Trophoblast cell (in vitro differentiated cells and primary cell): ENCODE data around the gene FAR1.

ENCODE experiments used
- DNase-seq, 2 donors: peaks; one replicate each; pipeline ENCODE4 v3.0.0-alpha.2; 2016
- H2AFZ ChIP-seq: 2 replicates; pipeline ENCODE4 v1.6.1; 2013; ENCODE audit warnings: low read length, moderate library complexity, mild to moderate bottlenecking; ENCODE audit not compliant: insufficient read depth, poor library complexity
- H2AK5ac ChIP-seq: 2 replicates; pipeline ENCODE4 v1.6.1; 2013; ENCODE audit warnings: mild to moderate bottlenecking, low read length
- H2BK120ac ChIP-seq: 2 replicates; pipeline ENCODE4 v1.6.1; 2013; ENCODE audit warnings: low read length, mild to moderate bottlenecking, moderate library complexity; ENCODE audit not compliant: insufficient read depth, poor library complexity
- H2BK12ac ChIP-seq: 2 replicates; pipeline ENCODE4 v1.6.1; 2013; ENCODE audit warnings: mild to moderate bottlenecking, low read length, moderate library complexity
- H2BK5ac ChIP-seq: 2 replicates; pipeline ENCODE4 v1.6.1; 2013; ENCODE audit warnings: low read length, low read depth, moderate library complexity, mild to moderate bottlenecking; ENCODE audit not compliant: poor library complexity
- H3K14ac ChIP-seq: 2 replicates; pipeline ENCODE4 v1.6.1; 2013; ENCODE audit warnings: mild to moderate bottlenecking, low read length
- H3K18ac ChIP-seq: 2 replicates; pipeline ENCODE4 v1.6.1; 2013; ENCODE audit warnings: mild to moderate bottlenecking, low read length
- H3K23ac ChIP-seq: 2 replicates; pipeline ENCODE4 v1.6.1; 2013; ENCODE audit warnings: low read length
- H3K27ac ChIP-seq: 2 replicates; pipeline ENCODE4 v1.5.1; 2013; ENCODE audit warnings: low read depth, mild to moderate bottlenecking, inconsistent platforms, low read length, moderate library complexity
- H3K27me3 ChIP-seq: 2 replicates; pipeline ENCODE4 v1.6.1; 2013; ENCODE audit warnings: inconsistent platforms, mild to moderate bottlenecking, low read length, moderate library complexity; ENCODE audit not compliant: insufficient read depth
- H3K36me3 ChIP-seq, 2 experiments: 1 replicate in 1 of 2; 2 replicates in 1 of 2; pipeline ENCODE4 v1.6.1; 2013; ENCODE audit warnings: low read length in 2 of 2, mild to moderate bottlenecking in 2 of 2, moderate library complexity in 1 of 2; ENCODE audit not compliant: insufficient read depth in 2 of 2, control insufficient read depth in 1 of 2
- H3K4ac ChIP-seq: 2 replicates; pipeline ENCODE4 v1.6.1; 2013; ENCODE audit warnings: low read depth, mild to moderate bottlenecking, low read length, moderate library complexity
- H3K4me1 ChIP-seq, 2 experiments: 1 replicate in 1 of 2; 2 replicates in 1 of 2; pipeline ENCODE4 v1.6.1; 2013; ENCODE audit warnings: low read length in 2 of 2, mild to moderate bottlenecking in 2 of 2, moderate library complexity in 1 of 2; ENCODE audit not compliant: insufficient read depth in 2 of 2, control insufficient read depth in 1 of 2
- H3K4me2 ChIP-seq: 2 replicates; pipeline ENCODE4 v1.6.1; 2013; ENCODE audit warnings: inconsistent platforms, mild to moderate bottlenecking, low read length, moderate library complexity
- H3K4me3 ChIP-seq: 2 replicates; pipeline ENCODE4 v1.5.1; 2013; ENCODE audit warnings: mild to moderate bottlenecking, low read depth, low read length, inconsistent platforms
- H3K79me1 ChIP-seq: one replicate; pipeline ENCODE4 v1.6.1; 2013; ENCODE audit warnings: low read length
- H3K79me2 ChIP-seq: 2 replicates; pipeline ENCODE4 v1.6.1; 2013; ENCODE audit warnings: low read length, mild to moderate bottlenecking; ENCODE audit not compliant: control insufficient read depth, insufficient read depth, poor library complexity
- H3K9ac ChIP-seq: 2 replicates; pipeline ENCODE4 v1.6.1; 2013; ENCODE audit warnings: mild to moderate bottlenecking, low read length
- H3K9me3 ChIP-seq: 2 replicates; pipeline ENCODE4 v1.6.1; 2013; ENCODE audit warnings: low read depth, mild to moderate bottlenecking, control low read depth, inconsistent platforms, low read length; ENCODE audit not compliant: insufficient read depth
- H4K12ac ChIP-seq: 2 replicates; pipeline ENCODE4 v1.6.1; 2013; ENCODE audit warnings: low read depth, mild to moderate bottlenecking, low read length, moderate library complexity
- H4K8ac ChIP-seq: 2 replicates; pipeline ENCODE4 v1.6.1; 2013; ENCODE audit warnings: low read depth, mild to moderate bottlenecking, low read length, moderate library complexity
- H4K91ac ChIP-seq: one replicate; pipeline ENCODE4 v1.6.1; 2013; ENCODE audit warnings: low read depth, mild to moderate bottlenecking, low read length, moderate library complexity
- WGBS: extraction: QIAGEN DNeasy Blood & Tissue Kit; methylation state at CpG from one replicate; pipeline ENCODE4 v1.1.7; 2013; ENCODE audit warnings: missing lambda C conversion rate; ENCODE audit not compliant: insufficient read length, insufficient coverage; ENCODE audit errors: extremely low coverage; 5-methylcytosine and 5-hydroxymethylcytosine counted together

The FAR1 gene

GRCh38 chr11:13698132-13698531 lies 29.7 kb downstream of the FAR1 start:
- Histone ChIP-seq H2BK12ac (no peak overlapping the region), H3K4me2 (no peak overlapping the region), H3K9me3 (no peaks in the 10 kb centered on the region), H4K91ac (no peak overlapping the region), H3K9ac (no peak overlapping the region), H4K8ac (no peak overlapping the region), H2BK5ac (no peak overlapping the region), H3K4me1 (no peaks in the 10 kb centered on the region), H2AK5ac (no peak overlapping the region), H3K4ac (no peak overlapping the region), H3K27me3 (no peaks in the 10 kb centered on the region), H3K27ac (no peak overlapping the region), H2AFZ (no peak overlapping the region), H3K14ac (no peak overlapping the region), H3K79me1 (no peaks in the 10 kb centered on the region), H3K79me2 (no peaks in the 10 kb centered on the region), H3K23ac (no peak overlapping the region), H2BK120ac (no peak overlapping the region), H3K4me3 (no peak overlapping the region), H3K18ac (no peak overlapping the region), H3K36me3 (peaks cover 3 to 4% of the 10 kb centered on the region in 2 experiments), H4K12ac (no peak overlapping the region)
- WGBS = no CpG with 5 or more reads among the region's 2 CpGs
- no peak for DNase-seq

GRCh38 chr11:13699041-13699440 lies 30.6 kb downstream of the FAR1 start:
- Histone ChIP-seq H3K14ac (no peak overlapping the region), H4K12ac (no peak overlapping the region), H2BK5ac (no peak overlapping the region), H3K4me1 (no peaks in the 10 kb centered on the region), H3K9me3 (no peaks in the 10 kb centered on the region), H3K27ac (no peak overlapping the region), H3K79me1 (no peaks in the 10 kb centered on the region), H3K4me2 (no peak overlapping the region), H3K4me3 (no peak overlapping the region), H3K23ac (no peak overlapping the region), H3K4ac (no peak overlapping the region), H2BK12ac (no peak overlapping the region), H2AK5ac (no peak overlapping the region), H2AFZ (no peak overlapping the region), H4K8ac (no peak overlapping the region), H3K27me3 (no peaks in the 10 kb centered on the region), H3K79me2 (no peaks in the 10 kb centered on the region), H3K36me3 (peaks cover 3 to 4% of the 10 kb centered on the region in 2 experiments), H3K18ac (no peak overlapping the region), H4K91ac (no peak overlapping the region), H2BK120ac (no peak overlapping the region), H3K9ac (no peak overlapping the region)
- WGBS = no CpG with 5 or more reads among the region's 2 CpGs
- no peak for DNase-seq

GRCh38 chr11:13699870-13700269 lies 31.4 kb downstream of the FAR1 start:
- H2BK12ac ChIP-seq = no peak overlapping the region
- H3K4me2 ChIP-seq = no peak overlapping the region
- no peaks in the 10 kb centered on the region for H3K9me3 ChIP-seq
- no peak overlapping the region for H2BK120ac ChIP-seq
- H3K4me1 ChIP-seq = no peaks in the 10 kb centered on the region
- H2AFZ ChIP-seq = no peak overlapping the region
- H3K79me2 ChIP-seq = no peaks in the 10 kb centered on the region
- no peak overlapping the region for H4K91ac ChIP-seq
- no peak overlapping the region for H2AK5ac ChIP-seq
- DNase-seq = no peak
- H3K23ac ChIP-seq = no peak overlapping the region
- no peaks in the 10 kb centered on the region for H3K79me1 ChIP-seq
- no peak overlapping the region for H3K18ac ChIP-seq
- H4K8ac ChIP-seq = no peak overlapping the region
- H3K4me3 ChIP-seq = no peak overlapping the region
- H3K27me3 ChIP-seq = no peaks in the 10 kb centered on the region
- no peak overlapping the region for H2BK5ac ChIP-seq
- H3K14ac ChIP-seq = no peak overlapping the region
- WGBS = no CpG with 5 or more reads among the region's 1 CpG
- no peak overlapping the region for H3K27ac ChIP-seq
- H3K36me3 ChIP-seq = peaks cover 3% of the 10 kb centered on the region in 2 experiments
- H3K4ac ChIP-seq = no peak overlapping the region
- no peak overlapping the region for H3K9ac ChIP-seq
- H4K12ac ChIP-seq = no peak overlapping the region

GRCh38 chr11:13701506-13701905 lies 33.0 kb downstream of the FAR1 start:
- Histone ChIP-seq H2AK5ac (no peak overlapping the region), H3K4me1 (no peaks in the 10 kb centered on the region), H3K9me3 (no peaks in the 10 kb centered on the region), H3K79me2 (no peaks in the 10 kb centered on the region), H3K27me3 (no peaks in the 10 kb centered on the region), H3K79me1 (no peaks in the 10 kb centered on the region), H3K36me3 (peaks cover 3% of the 10 kb centered on the region in 2 experiments), H3K4ac (no peak overlapping the region), H2BK120ac (no peak overlapping the region), H3K14ac (no peak overlapping the region), H3K18ac (no peak overlapping the region), H2BK5ac (no peak overlapping the region), H2AFZ (no peak overlapping the region), H4K91ac (no peak overlapping the region), H4K8ac (no peak overlapping the region), H3K27ac (no peak overlapping the region), H4K12ac (no peak overlapping the region), H2BK12ac (no peak overlapping the region), H3K9ac (no peak overlapping the region), H3K4me3 (no peak overlapping the region), H3K4me2 (no peak overlapping the region), H3K23ac (no peak overlapping the region)
- DNase-seq = no peak
- WGBS = no CpG with 5 or more reads among the region's 2 CpGs
